GM23248 (cell line): ENCODE results near the gene ATP6V1C2. TPM values are rescaled to one million over a fixed set of nuclear protein-coding genes. Genes with fewer than 3 reads are reported as not detected.

Source experiments
- DNase-seq: peaks from one replicate; pipeline ENCODE4 v3.0.0-alpha.2; 2015
- H2AFZ ChIP-seq: fragments of 200-600 bp; sonication (generic); 2 replicates; pipeline ENCODE4 v1.6.1; 2016; ENCODE audit warnings: antibody characterized with exemption
- H3F3A ChIP-seq: fragments of 200-600 bp; sonication (generic); 2 replicates; pipeline ENCODE4 v1.6.1; 2016; ENCODE audit warnings: mild to moderate bottlenecking, antibody characterized with exemption, mixed run types; ENCODE audit not compliant: insufficient read depth
- H3K27ac ChIP-seq: fragments of 200-600 bp; sonication (generic); 2 replicates; pipeline ENCODE4 v1.5.1; 2016; ENCODE audit warnings: mild to moderate bottlenecking
- H3K27me3 ChIP-seq: fragments of 200-600 bp; sonication (generic); replicated peaks from 2 replicates; pipeline ENCODE4 v1.6.1; 2016; ENCODE audit warnings: mild to moderate bottlenecking; ENCODE audit not compliant: insufficient read depth
- H3K36me3 ChIP-seq: fragments of 200-600 bp; sonication (generic); 2 replicates; pipeline ENCODE4 v1.6.1; 2016; ENCODE audit warnings: low read depth, mild to moderate bottlenecking
- H3K4me1 ChIP-seq: fragments of 200-600 bp; sonication (generic); 2 replicates; pipeline ENCODE4 v1.6.1; 2016; ENCODE audit warnings: mild to moderate bottlenecking; ENCODE audit not compliant: insufficient read depth
- H3K4me2 ChIP-seq: fragments of 200-600 bp; sonication (generic); one replicate; pipeline ENCODE4 v1.6.1; 2016; ENCODE audit warnings: mild to moderate bottlenecking; ENCODE audit not compliant: unreplicated experiment
- H3K4me3 ChIP-seq: fragments of 200-600 bp; sonication (generic); 2 replicates; pipeline ENCODE4 v1.5.1; 2016; ENCODE audit warnings: mild to moderate bottlenecking
- H3K79me2 ChIP-seq: fragments of 200-600 bp; sonication (generic); 2 replicates; pipeline ENCODE4 v1.6.1; 2016; ENCODE audit warnings: mild to moderate bottlenecking; ENCODE audit not compliant: insufficient read depth
- H3K9ac ChIP-seq: fragments of 200-600 bp; sonication (generic); 2 replicates; pipeline ENCODE4 v1.6.1; 2016; ENCODE audit warnings: mild to moderate bottlenecking
- H3K9me2 ChIP-seq: fragments of 200-600 bp; sonication (generic); 2 replicates; pipeline ENCODE4 v1.6.1; 2016; ENCODE audit warnings: mixed run types, mild to moderate bottlenecking, moderate library complexity; ENCODE audit not compliant: insufficient read depth
- H3K9me3 ChIP-seq: fragments of 200-600 bp; sonication (generic); one replicate; pipeline ENCODE4 v1.6.1; 2017; ENCODE audit warnings: low read depth
- H4K20me1 ChIP-seq: fragments of 200-600 bp; sonication (generic); 2 replicates; pipeline ENCODE4 v1.6.0; 2016; ENCODE audit not compliant: insufficient read depth
- EZH2 ChIP-seq: fragments of 200-600 bp; sonication (generic); IDR thresholded peaks from 2 replicates; pipeline ENCODE4 v1.6.1; 2018; ENCODE audit warnings: antibody characterized with exemption, mild to moderate bottlenecking; ENCODE audit not compliant: insufficient read depth, poor library complexity, severe bottlenecking
- EZH2phosphoT487 ChIP-seq: fragments of 200-600 bp; sonication (generic); IDR thresholded peaks from 2 replicates; pipeline ENCODE4 v1.6.1; 2018; ENCODE audit warnings: antibody characterized with exemption, moderate library complexity, mild to moderate bottlenecking, low read depth; ENCODE audit not compliant: insufficient read depth
- WGBS, 2 experiments: methylation state at CpG; one replicate each; pipeline ENCODE4 v1.1.6; 2015 to 2017; ENCODE audit warnings: low lambda C conversion rate in 2 of 2, low coverage in 1 of 2; ENCODE audit errors: missing lambda C conversion rate in 2 of 2; 5-methylcytosine and 5-hydroxymethylcytosine counted together
- in situ Hi-C: fragments of 300-500 bp; cut with MboI; formaldehyde crosslinking; loops from 2 replicates; pipeline ENCODE4 v1.15.0; 2020
- polyA plus RNA-seq: library from polyadenylated mRNA; unstranded; fragments of >200 nt; fragmentation: Nextera tagmentation; extraction: Ambion mirVana; gene quantifications from 2 replicates; pipeline ENCODE4 v1.2.1, GENCODE V29; 2016
- total RNA-seq: library from RNA; depleted of rRNA; stranded (reverse); fragments of >200 nt; shearing (Covaris generic); gene quantifications from 2 replicates; pipeline ENCODE4 v1.2.3, GENCODE V29; 2014

The ATP6V1C2 gene
- total and polyA plus RNA-seq, 2 experiments from 2014 or later = 0.53 TPM; not detected in 1

DNA sequence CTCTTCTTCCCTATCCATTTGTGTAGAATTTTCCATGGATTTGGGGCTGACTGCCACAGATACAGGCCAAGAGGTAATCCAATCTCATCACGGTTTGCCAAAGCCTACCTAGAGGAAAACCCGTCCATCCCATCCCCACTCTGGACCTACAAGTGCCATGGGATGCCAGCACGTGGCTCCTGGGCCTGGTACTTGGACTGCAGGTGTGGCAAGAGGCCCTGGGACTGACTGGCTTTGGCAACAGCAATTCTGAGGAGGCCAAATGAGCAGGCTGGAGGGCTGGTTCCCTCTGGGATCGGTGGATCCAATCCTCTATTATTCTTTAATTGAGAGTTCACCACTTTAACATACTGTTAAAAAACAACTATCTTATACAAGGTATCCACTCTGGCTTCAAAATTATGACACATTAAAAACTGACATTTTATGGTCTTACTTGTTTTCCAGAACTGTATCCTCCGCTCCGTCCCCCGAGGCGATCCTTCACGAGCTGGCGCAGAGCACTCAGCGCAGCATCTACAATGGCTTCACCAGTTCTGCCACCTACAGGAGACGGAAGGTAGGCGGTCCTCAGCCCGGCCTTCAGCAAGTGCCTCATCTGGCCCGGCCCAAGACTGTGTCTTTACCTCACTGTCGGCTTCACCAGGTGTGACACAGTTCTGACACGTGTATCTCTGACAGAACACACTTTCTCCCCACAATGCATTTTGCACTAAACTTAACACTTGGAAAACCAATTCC, 71.4 kb downstream of the ATP6V1C2 start:
- peaks cover 52% of the 10 kb centered on the region for H3K36me3 ChIP-seq

DNA sequence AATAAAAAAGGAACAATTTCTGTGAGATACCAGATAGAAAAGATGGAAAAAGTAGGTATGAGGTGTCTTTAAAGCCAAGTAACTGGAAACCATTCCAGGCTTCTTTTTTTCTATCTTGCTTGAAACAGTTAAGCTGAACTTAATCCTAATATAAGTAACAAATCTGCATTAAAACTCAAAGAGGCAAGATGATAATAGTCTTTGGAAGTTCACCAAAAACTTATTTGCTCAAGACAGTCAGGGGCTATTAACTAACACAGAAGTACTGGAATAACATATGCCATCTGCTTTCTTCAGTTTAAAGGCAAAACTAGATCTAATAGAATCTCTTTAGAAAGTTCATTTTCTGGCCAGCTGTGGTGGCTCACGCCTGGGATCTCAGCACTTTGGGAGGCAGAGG, 72.4 kb downstream of the ATP6V1C2 start:
- no peaks in the 10 kb centered on the region for H3K9me3 ChIP-seq
- H3K9ac ChIP-seq = no peak overlapping the region
- H3K79me2 ChIP-seq = peaks cover 63% of the 10 kb centered on the region
- no peaks in the 10 kb centered on the region; the same call in 1 of the 2 replicates for H4K20me1 ChIP-seq
- no peak overlapping the region for H2AFZ ChIP-seq
- H3K4me3 ChIP-seq = no peak overlapping the region
- TF ChIP-seq EZH2phosphoT487 = no peak
- TF ChIP-seq EZH2 = no peak
- H3K27me3 ChIP-seq = no peaks in the 10 kb centered on the region
- H3K9me2 ChIP-seq = no peaks in the 10 kb centered on the region
- H3K36me3 ChIP-seq = peaks cover 48% of the 10 kb centered on the region
- 0 out of 2 replicates have a peak, but pooled peaks cover 5% of the 10 kb centered on the region for H3F3A ChIP-seq
- 91 to 100% methylated on average over 1 of the region's 1 CpG for WGBS, 2 experiments
- no peak overlapping the region for H3K4me2 ChIP-seq
- in situ Hi-C loops = no loop called here
- no peak overlapping the region for H3K27ac ChIP-seq
- no peaks in the 10 kb centered on the region for H3K4me1 ChIP-seq
- DNase-seq = no peak

More for the DNA sequence above, 71.4 kb downstream of the ATP6V1C2 start:
- no peak overlapping the region for H3K9ac ChIP-seq
- no peak overlapping the region for H3K4me3 ChIP-seq
- in situ Hi-C loops = no loop called here
- H3K4me1 ChIP-seq = no peaks in the 10 kb centered on the region
- 0 out of 2 replicates have a peak, but pooled peaks cover 5% of the 10 kb centered on the region for H3F3A ChIP-seq
- no peak for DNase-seq
- no peak overlapping the region for H2AFZ ChIP-seq
- no peak overlapping the region for H3K4me2 ChIP-seq
- 87 to 88% methylated on average over 17 of the region's 17 CpGs for WGBS, 2 experiments
- H3K27ac ChIP-seq = no peak overlapping the region
- no peaks in the 10 kb centered on the region for H3K9me3 ChIP-seq
- H4K20me1 ChIP-seq = no peaks in the 10 kb centered on the region; the same call in 1 of the 2 replicates
- H3K27me3 ChIP-seq = no peaks in the 10 kb centered on the region
- peaks cover 53% of the 10 kb centered on the region for H3K79me2 ChIP-seq
- H3K9me2 ChIP-seq = no peaks in the 10 kb centered on the region
- TF ChIP-seq EZH2 (no peak), EZH2phosphoT487 (no peak)

DNA sequence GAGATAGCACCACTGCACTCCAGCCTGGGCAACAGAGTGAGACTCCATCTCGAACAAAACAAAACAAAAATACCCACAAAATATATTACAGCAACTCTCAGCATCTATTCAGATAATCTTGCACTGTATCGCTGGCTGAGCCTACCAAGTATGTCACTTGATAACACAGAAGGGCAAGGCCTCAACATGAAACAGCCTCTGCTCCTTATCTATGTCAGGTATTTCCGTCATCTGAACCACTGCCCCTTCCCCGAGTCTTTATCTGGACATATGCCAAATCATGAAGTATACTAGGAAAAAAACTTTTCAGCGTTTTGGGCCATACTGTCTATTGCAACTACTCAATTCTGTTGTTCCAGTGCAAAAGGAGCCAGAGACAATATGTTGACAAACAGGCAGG, 73.4 kb downstream of the ATP6V1C2 start:
- WGBS, 2 experiments = 71 to 74% methylated on average over 5 of the region's 5 CpGs
- no peak for DNase-seq
- Histone ChIP-seq H4K20me1 (no peaks in the 10 kb centered on the region; the same call in 1 of the 2 replicates), H3K4me3 (no peak overlapping the region), H3K9ac (no peak overlapping the region), H2AFZ (no peak overlapping the region), H3F3A (no peaks in the 10 kb centered on the region), H3K4me2 (no peak overlapping the region), H3K27ac (no peak overlapping the region), H3K9me2 (no peaks in the 10 kb centered on the region), H3K9me3 (no peaks in the 10 kb centered on the region), H3K4me1 (no peaks in the 10 kb centered on the region), H3K36me3 (peaks cover 39% of the 10 kb centered on the region), H3K27me3 (no peaks in the 10 kb centered on the region), H3K79me2 (peaks cover 74% of the 10 kb centered on the region)
- no peak for TF ChIP-seq EZH2
- TF ChIP-seq EZH2phosphoT487 = no peak
- in situ Hi-C loops = no loop called here

DNA sequence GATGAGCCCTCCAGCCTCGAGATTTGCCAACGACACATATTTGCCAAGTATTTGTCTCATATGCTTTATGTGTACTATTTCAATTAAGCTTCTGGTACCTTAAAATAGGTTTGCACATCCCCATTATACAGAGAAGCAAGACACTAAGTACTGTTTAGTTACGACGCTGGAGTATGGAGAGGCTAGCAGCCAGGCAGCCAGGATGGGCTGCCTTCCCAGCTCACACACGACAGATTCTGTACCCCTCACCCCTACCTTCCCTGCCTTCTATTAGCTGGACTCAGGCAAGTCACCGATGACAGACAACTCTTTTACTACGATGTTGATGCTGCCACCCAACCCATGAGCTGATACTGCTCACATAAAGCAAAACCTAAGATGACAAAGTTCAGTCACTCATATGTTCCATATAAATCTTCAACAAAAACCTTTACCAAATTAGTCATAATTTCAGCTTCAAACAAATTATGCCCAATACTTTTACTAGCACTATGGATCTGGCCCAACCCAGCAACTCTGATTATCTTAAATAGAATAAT, 74.1 kb downstream of the ATP6V1C2 start:
- Histone ChIP-seq H4K20me1 (no peaks in the 10 kb centered on the region; the same call in 1 of the 2 replicates), H3K9me3 (no peaks in the 10 kb centered on the region), H3K27ac (no peak overlapping the region), H3K4me2 (no peak overlapping the region), H2AFZ (no peak overlapping the region), H3K9ac (no peak overlapping the region), H3K9me2 (no peaks in the 10 kb centered on the region), H3K36me3 (peaks cover 40% of the 10 kb centered on the region), H3K4me1 (no peaks in the 10 kb centered on the region), H3K79me2 (peaks cover 81% of the 10 kb centered on the region), H3K27me3 (no peaks in the 10 kb centered on the region), H3K4me3 (no peak overlapping the region), H3F3A (no peaks in the 10 kb centered on the region)
- TF ChIP-seq EZH2 (no peak), EZH2phosphoT487 (no peak)
- DNase-seq = no peak
- in situ Hi-C loops = no loop called here
- 49 to 51% methylated on average over 7 of the region's 7 CpGs for WGBS, 2 experiments
